GM12875 (cell line): ENCODE data around the gene RTTN.

Source experiments
- H3K4me3 ChIP-seq: one replicate; pipeline ENCODE4 v1.5.1; 2011; ENCODE audit warnings: low read depth, low read length, control low read depth
- TF ChIP-seq, protein P1 (sequence below): IDR thresholded peaks from 2 replicates; pipeline ENCODE4 v1.5.1; 2011; ENCODE audit warnings: low read depth, mild to moderate bottlenecking, control low read depth, inconsistent platforms, low read length, moderate library complexity, borderline replicate concordance; ENCODE audit not compliant: insufficient read depth

Gene RTTN

GRCh38 chr18:70221156-70221914 is 15.8 kb upstream of the RTTN start:
- no peak overlapping the region for H3K4me3 ChIP-seq
- TF ChIP-seq, protein P1, sequence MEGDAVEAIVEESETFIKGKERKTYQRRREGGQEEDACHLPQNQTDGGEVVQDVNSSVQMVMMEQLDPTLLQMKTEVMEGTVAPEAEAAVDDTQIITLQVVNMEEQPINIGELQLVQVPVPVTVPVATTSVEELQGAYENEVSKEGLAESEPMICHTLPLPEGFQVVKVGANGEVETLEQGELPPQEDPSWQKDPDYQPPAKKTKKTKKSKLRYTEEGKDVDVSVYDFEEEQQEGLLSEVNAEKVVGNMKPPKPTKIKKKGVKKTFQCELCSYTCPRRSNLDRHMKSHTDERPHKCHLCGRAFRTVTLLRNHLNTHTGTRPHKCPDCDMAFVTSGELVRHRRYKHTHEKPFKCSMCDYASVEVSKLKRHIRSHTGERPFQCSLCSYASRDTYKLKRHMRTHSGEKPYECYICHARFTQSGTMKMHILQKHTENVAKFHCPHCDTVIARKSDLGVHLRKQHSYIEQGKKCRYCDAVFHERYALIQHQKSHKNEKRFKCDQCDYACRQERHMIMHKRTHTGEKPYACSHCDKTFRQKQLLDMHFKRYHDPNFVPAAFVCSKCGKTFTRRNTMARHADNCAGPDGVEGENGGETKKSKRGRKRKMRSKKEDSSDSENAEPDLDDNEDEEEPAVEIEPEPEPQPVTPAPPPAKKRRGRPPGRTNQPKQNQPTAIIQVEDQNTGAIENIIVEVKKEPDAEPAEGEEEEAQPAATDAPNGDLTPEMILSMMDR, result no peak

DNA sequence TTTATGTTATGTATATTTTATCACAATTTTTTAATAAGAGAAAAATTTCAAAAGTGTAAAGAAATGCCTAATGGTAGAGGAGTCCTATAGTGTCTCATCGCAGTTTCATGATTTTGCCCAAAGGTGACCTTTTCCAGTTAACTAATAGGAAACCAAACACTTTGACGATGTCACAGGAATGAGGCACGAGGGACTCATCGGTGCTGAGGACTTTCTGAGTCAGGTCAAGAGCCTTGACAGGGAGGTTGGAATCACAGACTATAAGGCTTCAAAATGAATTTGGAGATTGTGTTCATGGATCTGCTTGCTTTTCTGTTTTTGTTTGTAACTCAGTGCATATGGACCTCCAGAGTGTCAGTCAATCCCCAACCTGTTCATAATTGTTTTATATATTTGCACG is 15.1 kb upstream of the RTTN start:
- TF ChIP-seq, protein P1, result no peak
- no peak overlapping the region for H3K4me3 ChIP-seq

DNA sequence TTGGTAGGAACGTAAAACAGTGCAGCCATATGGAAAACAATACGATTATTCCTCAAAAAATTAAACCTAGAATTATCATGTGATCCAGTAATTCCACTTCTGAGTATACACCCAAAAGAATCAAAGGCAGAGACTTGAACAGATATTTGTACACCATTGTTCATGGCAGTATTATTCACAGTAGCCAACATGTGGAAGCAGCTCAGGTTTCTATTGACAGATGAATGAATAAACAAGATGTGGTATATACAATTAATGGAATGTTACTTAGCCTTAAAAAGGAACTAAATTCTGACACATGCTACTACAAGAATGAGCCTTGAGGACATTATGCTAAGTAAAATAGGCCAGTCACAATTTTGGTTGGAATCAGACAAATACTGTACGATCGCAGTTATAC is 14.2 kb upstream of the RTTN start:
- no peak overlapping the region for H3K4me3 ChIP-seq
- TF ChIP-seq, protein P1, result no peak

GRCh38 chr18:70216788-70217187 is 11.3 kb upstream of the RTTN start:
- TF ChIP-seq, protein P1, result no peak

DNA sequence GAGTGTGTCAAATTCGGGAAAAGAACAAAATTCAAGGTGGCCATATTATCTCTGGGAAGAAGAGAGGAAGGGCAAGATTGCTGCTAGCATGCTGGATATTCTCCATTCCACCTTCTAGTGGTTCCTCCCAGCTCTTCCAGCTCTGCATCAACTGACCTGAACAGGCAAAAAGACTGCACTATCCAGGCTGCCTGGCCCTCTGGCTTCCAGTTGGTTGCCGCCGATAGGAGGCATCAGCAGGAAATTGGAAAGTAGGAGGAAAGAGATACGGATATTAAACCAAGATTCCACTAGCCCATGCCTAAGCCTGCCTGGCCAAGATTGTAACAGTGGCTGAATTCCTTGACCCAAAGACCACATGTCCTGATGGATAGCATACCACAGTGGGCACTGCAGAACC is 1.7 kb upstream of the RTTN start:
- TF ChIP-seq, protein P1, result no peak
- no peak overlapping the region for H3K4me3 ChIP-seq

More at GRCh38 chr18:70216788-70217187, 11.3 kb upstream of the RTTN start:
- H3K4me3 ChIP-seq, result no peak overlapping the region

- TF ChIP-seq, protein P1, result no peak
- no peak overlapping the region for H3K4me3 ChIP-seq
Measured at GRCh38 chr18:70200286-70200685, 5.2 kb downstream of the RTTN start.

DNA sequence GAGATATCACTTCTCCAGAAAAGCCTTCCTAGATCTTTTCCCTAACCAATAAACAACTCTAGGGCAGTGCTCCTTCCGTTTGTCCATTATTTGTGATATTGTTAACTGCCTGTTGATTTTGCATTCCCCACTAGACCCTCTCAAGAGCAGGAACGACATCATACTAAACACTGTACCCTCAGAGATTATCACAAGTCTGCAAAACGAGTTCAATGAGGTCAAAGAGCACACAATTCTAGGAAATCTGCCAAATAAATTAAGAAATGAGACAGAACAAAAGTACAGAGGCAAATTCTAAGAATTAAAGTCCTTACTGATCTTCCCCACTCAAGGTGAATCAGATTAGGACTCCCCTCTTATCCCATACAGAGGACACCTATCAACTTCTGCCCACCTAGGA is 7.6 kb downstream of the RTTN start:
- TF ChIP-seq, protein P1, result no peak
- no peak overlapping the region for H3K4me3 ChIP-seq
